ENCODE results near the gene SLC46A2.

Gene SLC46A2

GRCh38 chr9:112858005-112858404, 32.7 kb downstream of the SLC46A2 start:
- H3K36me3 Mint-ChIP-seq (ENCODE audit: low read depth): no peaks in the 10 kb centered on the region
- no peaks in the 10 kb centered on the region for H3K9me3 Mint-ChIP-seq
- H3K4me3 Mint-ChIP-seq: no peak overlapping the region
- H3K27ac Mint-ChIP-seq: no peak overlapping the region
- H3K27me3 Mint-ChIP-seq (ENCODE audit: low read depth): no peaks in the 10 kb centered on the region
- no peaks in the 10 kb centered on the region for H3K4me1 Mint-ChIP-seq (ENCODE audit: low read depth)

GRCh38 chr9:112856843-112857242, 33.8 kb downstream of the SLC46A2 start:
- Mint-ChIP-seq H3K9me3 (no peaks in the 10 kb centered on the region), H3K27me3 (ENCODE audit: low read depth) (no peaks in the 10 kb centered on the region), H3K27ac (no peak overlapping the region), H3K4me1 (ENCODE audit: low read depth) (no peaks in the 10 kb centered on the region), H3K4me3 (no peak overlapping the region), H3K36me3 (ENCODE audit: low read depth) (no peaks in the 10 kb centered on the region)

GRCh38 chr9:112856200-112856599, 34.5 kb downstream of the SLC46A2 start:
- Mint-ChIP-seq H3K4me1 (ENCODE audit: low read depth) (no peaks in the 10 kb centered on the region), H3K4me3 (no peak overlapping the region), H3K27ac (no peak overlapping the region), H3K36me3 (ENCODE audit: low read depth) (no peaks in the 10 kb centered on the region), H3K9me3 (no peaks in the 10 kb centered on the region), H3K27me3 (ENCODE audit: low read depth) (no peaks in the 10 kb centered on the region)

GRCh38 chr9:112854657-112855056, 36.0 kb downstream of the SLC46A2 start:
- no peaks in the 10 kb centered on the region for H3K27me3 Mint-ChIP-seq (ENCODE audit: low read depth)
- H3K27ac Mint-ChIP-seq: no peak overlapping the region
- H3K36me3 Mint-ChIP-seq (ENCODE audit: low read depth): peaks cover 2% of the 10 kb centered on the region
- no peaks in the 10 kb centered on the region for H3K9me3 Mint-ChIP-seq
- H3K4me3 Mint-ChIP-seq: no peak overlapping the region
- H3K4me1 Mint-ChIP-seq (ENCODE audit: low read depth): no peaks in the 10 kb centered on the region

- Mint-ChIP-seq H3K36me3 (ENCODE audit: low read depth) (peaks cover 2% of the 10 kb centered on the region), H3K4me3 (no peak overlapping the region), H3K9me3 (no peaks in the 10 kb centered on the region), H3K27ac (no peak overlapping the region), H3K4me1 (ENCODE audit: low read depth) (no peaks in the 10 kb centered on the region), H3K27me3 (ENCODE audit: low read depth) (no peaks in the 10 kb centered on the region)
These were observed 36.6 kb downstream of the SLC46A2 start for GRCh38 chr9:112853882-112854585.

GRCh38 chr9:112852741-112853504, 37.8 kb downstream of the SLC46A2 start:
- Mint-ChIP-seq H3K9me3 (no peaks in the 10 kb centered on the region), H3K27me3 (ENCODE audit: low read depth) (no peaks in the 10 kb centered on the region), H3K4me1 (ENCODE audit: low read depth) (peaks cover 1% of the 10 kb centered on the region), H3K36me3 (ENCODE audit: low read depth) (peaks cover 2% of the 10 kb centered on the region), H3K4me3 (no peak overlapping the region), H3K27ac (no peak overlapping the region)

GRCh38 chr9:112850840-112851239, 39.8 kb downstream of the SLC46A2 start:
- peaks cover 3% of the 10 kb centered on the region for H3K4me1 Mint-ChIP-seq (ENCODE audit: low read depth)
- no peak overlapping the region for H3K4me3 Mint-ChIP-seq
- H3K36me3 Mint-ChIP-seq (ENCODE audit: low read depth): peaks cover 2% of the 10 kb centered on the region
- no peaks in the 10 kb centered on the region for H3K27me3 Mint-ChIP-seq (ENCODE audit: low read depth)
- no peaks in the 10 kb centered on the region for H3K9me3 Mint-ChIP-seq
- no peak overlapping the region for H3K27ac Mint-ChIP-seq

- Mint-ChIP-seq H3K4me3 (no peak overlapping the region), H3K36me3 (ENCODE audit: low read depth) (peaks cover 2% of the 10 kb centered on the region), H3K9me3 (no peaks in the 10 kb centered on the region), H3K4me1 (ENCODE audit: low read depth) (peaks cover 8% of the 10 kb centered on the region), H3K27me3 (ENCODE audit: low read depth) (no peaks in the 10 kb centered on the region), H3K27ac (no peak overlapping the region)
These were observed 41.2 kb downstream of the SLC46A2 start for GRCh38 chr9:112849363-112849922.

- Mint-ChIP-seq H3K4me3 (no peak overlapping the region), H3K27me3 (ENCODE audit: low read depth) (no peaks in the 10 kb centered on the region), H3K4me1 (ENCODE audit: low read depth) (peaks cover 10% of the 10 kb centered on the region), H3K9me3 (no peaks in the 10 kb centered on the region), H3K27ac (no peak overlapping the region), H3K36me3 (ENCODE audit: low read depth) (peaks cover 2% of the 10 kb centered on the region)
These were observed 42.1 kb downstream of the SLC46A2 start for GRCh38 chr9:112848316-112849151.

GRCh38 chr9:112846528-112847488, 43.9 kb downstream of the SLC46A2 start:
- Mint-ChIP-seq H3K27me3 (ENCODE audit: low read depth) (no peaks in the 10 kb centered on the region), H3K4me1 (ENCODE audit: low read depth) (peaks cover 10% of the 10 kb centered on the region), H3K36me3 (ENCODE audit: low read depth) (peaks cover 2% of the 10 kb centered on the region), H3K27ac (no peak overlapping the region), H3K4me3 (no peak overlapping the region), H3K9me3 (no peaks in the 10 kb centered on the region)

- Mint-ChIP-seq H3K9me3 (no peaks in the 10 kb centered on the region), H3K4me1 (ENCODE audit: low read depth) (peaks cover 10% of the 10 kb centered on the region), H3K27me3 (ENCODE audit: low read depth) (no peaks in the 10 kb centered on the region), H3K36me3 (ENCODE audit: low read depth) (no peaks in the 10 kb centered on the region), H3K4me3 (no peak overlapping the region), H3K27ac (no peak overlapping the region)
These were observed 45.7 kb downstream of the SLC46A2 start for GRCh38 chr9:112844771-112845542.

- Mint-ChIP-seq H3K9me3 (no peaks in the 10 kb centered on the region), H3K27me3 (ENCODE audit: low read depth) (no peaks in the 10 kb centered on the region), H3K36me3 (ENCODE audit: low read depth) (peaks cover 7% of the 10 kb centered on the region), H3K27ac (no peak overlapping the region), H3K4me3 (no peak overlapping the region), H3K4me1 (ENCODE audit: low read depth) (peaks cover 7% of the 10 kb centered on the region)
These were observed 48.1 kb downstream of the SLC46A2 start for GRCh38 chr9:112842555-112842954.

GRCh38 chr9:112841261-112841660, 49.4 kb downstream of the SLC46A2 start:
- Mint-ChIP-seq H3K27me3 (ENCODE audit: low read depth) (no peaks in the 10 kb centered on the region), H3K36me3 (ENCODE audit: low read depth) (peaks cover 7% of the 10 kb centered on the region)

More at GRCh38 chr9:112841261-112841660, 49.4 kb downstream of the SLC46A2 start:
- Mint-ChIP-seq H3K9me3 (no peaks in the 10 kb centered on the region), H3K4me1 (ENCODE audit: low read depth) (peaks cover 7% of the 10 kb centered on the region), H3K27ac (no peak overlapping the region), H3K4me3 (no peak overlapping the region)

Data from T-helper 1 cell treated with Interleukin-12 subunit alpha and Interleukin-12 subunit beta and Interleukin-4 antibody, amounts not matched to agents 30 μg/mL and 1 μg/mL, for 36 hours (primary cell).